ENCODE measurements around the gene KCNAB1.
"Not testable (repeated sequence)": the region's sequence is repeated elsewhere in the genome, so short reads cannot be mapped to it uniquely, and the experiment has no call there.

Gene KCNAB1

DNA sequence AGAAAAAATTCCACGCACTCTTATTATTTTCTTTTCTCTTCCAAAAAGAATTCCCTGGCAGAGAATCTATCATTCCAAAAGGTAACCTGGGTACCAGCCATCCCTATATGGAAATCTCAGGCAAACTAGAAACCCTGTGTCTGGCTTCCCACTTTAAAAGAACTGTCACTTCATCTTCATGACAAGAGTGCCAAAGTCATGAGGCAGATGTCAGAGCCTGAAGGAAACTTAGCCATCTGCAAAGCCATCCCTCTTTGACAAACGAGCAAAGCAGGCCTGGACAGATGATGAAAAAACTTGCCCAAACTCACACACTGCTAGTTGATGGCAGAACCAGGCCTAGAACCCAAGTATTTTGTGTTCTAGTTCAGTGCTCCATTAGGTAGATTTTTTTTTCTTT lies 418.7 kb downstream of the KCNAB1 start:
- DNase-seq (ENCODE audit: low read depth) = no peak

GRCh38 chr3:156539802-156540201 lies 419.4 kb downstream of the KCNAB1 start:
- no peak for DNase-seq (ENCODE audit: low read depth)

GRCh38 chr3:156542101-156543042 lies 422.0 kb downstream of the KCNAB1 start:
- DNase-seq (ENCODE audit: low read depth) = no peak

GRCh38 chr3:156543043-156543555 lies 422.7 kb downstream of the KCNAB1 start:
- peak; percentile 29 for DNase-seq (ENCODE audit: low read depth)

GRCh38 chr3:156547637-156548036 lies 427.3 kb downstream of the KCNAB1 start:
- peak; percentile 57 for DNase-seq (ENCODE audit: low read depth)

- DNase-seq (ENCODE audit: low read depth) = peak; percentile 22
Measured at GRCh38 chr3:156548041-156548687, 427.8 kb downstream of the KCNAB1 start.

DNA sequence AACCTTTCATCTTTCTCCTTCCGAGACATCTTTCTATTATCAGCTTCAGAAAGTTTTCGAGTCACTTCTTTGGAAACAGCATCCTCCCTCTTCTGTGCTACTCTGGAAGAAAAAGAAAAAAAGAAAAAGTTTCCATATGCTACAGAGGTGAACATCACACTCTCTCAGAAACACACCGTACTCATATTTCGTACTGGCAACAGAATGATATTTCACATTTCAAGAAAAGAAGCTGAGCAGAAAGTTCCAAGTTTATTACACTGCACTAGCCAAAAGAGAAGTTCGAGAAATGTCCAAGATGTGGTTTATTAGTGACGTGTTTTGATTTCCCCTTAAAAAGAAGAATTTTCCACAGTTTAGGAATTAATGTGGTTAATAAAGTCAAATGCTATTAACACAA lies 428.5 kb downstream of the KCNAB1 start:
- DNase-seq (ENCODE audit: low read depth) = no peak

DNA sequence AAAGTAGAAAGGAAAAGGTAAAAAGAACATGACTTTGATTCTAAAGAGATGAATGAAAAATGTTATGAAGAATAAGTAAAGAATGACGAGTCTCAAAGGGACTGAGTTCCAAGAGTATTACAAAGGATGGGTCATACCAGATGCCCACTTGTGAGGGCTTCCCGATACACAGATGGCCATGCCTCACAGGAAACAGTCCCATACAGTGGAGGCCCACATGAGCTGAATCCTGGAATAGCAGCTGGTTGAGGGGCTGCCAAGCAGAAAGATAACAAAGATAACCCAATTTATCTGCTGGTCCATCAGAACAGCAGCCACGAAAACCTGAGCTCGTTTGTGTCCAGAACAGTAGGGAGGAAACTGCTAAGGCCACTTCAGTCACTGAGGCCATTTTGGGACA lies 430.9 kb downstream of the KCNAB1 start:
- peak; percentile 74 for DNase-seq (ENCODE audit: low read depth)

- peak; percentile 94 for DNase-seq (ENCODE audit: low read depth)
Measured at GRCh38 chr3:156551746-156552145, 431.4 kb downstream of the KCNAB1 start.

GRCh38 chr3:156552973-156553372 lies 432.6 kb downstream of the KCNAB1 start:
- no peak for DNase-seq (ENCODE audit: low read depth)

DNA sequence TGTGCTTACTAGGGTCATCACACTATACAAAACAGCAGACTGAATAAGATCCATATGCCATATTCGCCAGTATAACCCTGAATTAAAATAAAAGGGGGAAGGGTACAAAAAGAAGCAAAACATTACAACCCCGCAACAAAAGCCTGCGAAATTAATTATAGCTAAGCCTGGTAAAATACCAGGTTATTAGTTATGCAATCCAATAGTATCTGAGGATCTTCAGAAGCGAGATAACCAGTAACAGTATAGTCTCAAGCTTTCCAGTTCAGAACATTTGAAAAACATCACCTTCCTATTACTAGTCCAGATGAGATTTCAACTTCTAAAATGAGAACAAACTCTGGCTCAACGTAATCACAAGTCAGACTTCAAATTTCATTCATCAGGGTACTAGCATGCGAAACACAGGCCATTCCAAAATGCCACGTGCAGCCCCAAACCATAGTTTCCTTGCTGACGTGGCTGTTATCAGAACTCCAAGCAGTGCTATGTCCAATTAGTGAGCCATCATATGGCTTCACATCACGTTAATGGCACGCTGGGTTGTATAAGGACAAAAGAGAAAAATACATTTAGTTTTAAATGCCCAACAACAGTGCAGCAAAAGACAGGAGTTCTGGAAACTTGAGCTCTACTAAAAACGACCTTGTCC lies 433.5 kb downstream of the KCNAB1 start:
- DNase-seq (ENCODE audit: low read depth) = peak; percentile 89

- no peak for DNase-seq (ENCODE audit: low read depth)
Measured at GRCh38 chr3:156554515-156554841, 434.1 kb downstream of the KCNAB1 start.

DNA sequence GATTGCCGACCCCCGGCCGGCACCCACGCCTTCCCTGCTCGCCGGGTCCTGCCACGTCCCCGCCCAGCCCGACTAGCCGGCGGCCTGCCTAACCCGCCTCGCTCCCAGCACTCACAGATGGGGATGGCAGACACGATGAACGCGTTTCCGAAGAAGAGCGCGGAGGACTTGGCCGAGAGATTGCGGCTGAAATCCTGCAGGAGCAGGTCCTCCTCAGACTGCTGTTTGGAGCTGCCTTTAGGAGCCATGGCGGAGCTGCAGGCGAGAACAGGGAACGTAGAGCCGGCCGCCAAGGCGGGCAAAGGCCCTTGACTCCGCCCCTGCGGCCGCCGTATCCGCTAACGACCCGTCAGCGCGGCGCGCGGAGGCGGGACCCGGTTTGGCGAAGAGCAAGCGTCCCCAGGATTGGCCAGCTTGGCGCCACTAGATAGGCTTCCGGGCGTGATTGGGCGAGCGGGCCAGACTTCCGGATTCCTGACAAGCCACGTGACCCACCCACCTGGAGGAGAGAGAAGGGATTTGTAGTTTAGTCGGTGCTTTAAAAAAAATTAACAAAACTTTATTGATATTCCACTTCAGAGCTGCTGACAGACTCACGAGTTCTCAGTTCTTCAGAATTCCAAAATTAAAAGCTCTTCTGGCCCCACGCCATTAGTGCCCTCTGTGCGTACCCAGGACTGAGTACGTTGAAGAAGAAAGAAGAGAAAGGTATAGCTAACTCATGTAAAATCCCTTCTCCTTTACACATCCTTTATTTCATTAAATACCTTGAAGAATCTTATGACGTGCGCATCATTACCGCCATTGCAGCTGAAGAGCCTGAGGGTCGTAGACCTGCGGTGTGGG lies 434.7 kb downstream of the KCNAB1 start, which contains the start of gene SSR3:
SSR3 (minus strand) TSS at position 276 of the 846 bp plus-strand sequence; CDS start at position 248, 28 bp downstream.
- peak; percentile 99 for DNase-seq (ENCODE audit: low read depth)

DNA sequence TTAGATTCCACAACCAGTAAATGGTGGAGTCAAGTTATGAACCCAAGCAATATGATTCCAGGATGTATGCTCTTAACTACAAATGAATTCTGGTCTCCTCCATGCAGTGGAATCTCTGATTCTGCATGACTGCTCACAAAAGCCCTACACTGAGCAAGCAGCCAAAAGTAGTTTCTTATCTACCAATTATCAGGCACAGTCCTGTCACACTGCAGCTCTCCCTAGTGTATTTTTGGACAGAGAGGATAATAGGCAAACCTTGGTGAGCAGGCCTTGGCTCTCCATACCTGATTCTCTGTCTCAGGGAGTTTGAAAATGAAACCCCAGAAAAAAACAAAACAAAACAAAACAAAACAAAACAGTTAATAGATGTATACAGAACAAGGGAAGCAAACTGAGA lies 438.0 kb downstream of the KCNAB1 start:
- DNase-seq (ENCODE audit: low read depth) = no peak

- no peak for DNase-seq (ENCODE audit: low read depth)
Measured at GRCh38 chr3:156559321-156559720, 438.9 kb downstream of the KCNAB1 start.

DNA sequence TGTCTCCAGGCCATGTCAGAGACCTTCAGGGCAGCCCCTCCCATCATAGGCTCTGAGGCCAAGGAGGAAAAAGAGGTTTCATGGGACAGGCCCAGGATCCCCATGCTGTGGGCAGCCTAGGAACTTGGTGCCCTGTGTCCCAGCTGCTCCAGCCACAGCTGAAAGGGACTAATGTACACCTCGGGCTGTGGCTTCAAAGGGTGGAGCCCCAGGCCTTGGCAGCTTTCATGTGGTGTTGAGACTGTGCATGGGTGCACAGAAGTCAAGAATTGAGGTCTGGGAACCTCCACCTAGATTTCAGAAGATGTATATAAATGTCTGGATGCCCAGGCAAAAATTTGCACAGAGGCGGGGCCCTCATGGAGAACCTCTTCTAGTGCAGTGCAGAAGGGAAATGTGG lies 441.2 kb downstream of the KCNAB1 start:
- DNase-seq (ENCODE audit: low read depth) = no peak

GRCh38 chr3:156562486-156562885 lies 442.1 kb downstream of the KCNAB1 start:
- not testable (repeated sequence) for DNase-seq (ENCODE audit: low read depth)

DNA sequence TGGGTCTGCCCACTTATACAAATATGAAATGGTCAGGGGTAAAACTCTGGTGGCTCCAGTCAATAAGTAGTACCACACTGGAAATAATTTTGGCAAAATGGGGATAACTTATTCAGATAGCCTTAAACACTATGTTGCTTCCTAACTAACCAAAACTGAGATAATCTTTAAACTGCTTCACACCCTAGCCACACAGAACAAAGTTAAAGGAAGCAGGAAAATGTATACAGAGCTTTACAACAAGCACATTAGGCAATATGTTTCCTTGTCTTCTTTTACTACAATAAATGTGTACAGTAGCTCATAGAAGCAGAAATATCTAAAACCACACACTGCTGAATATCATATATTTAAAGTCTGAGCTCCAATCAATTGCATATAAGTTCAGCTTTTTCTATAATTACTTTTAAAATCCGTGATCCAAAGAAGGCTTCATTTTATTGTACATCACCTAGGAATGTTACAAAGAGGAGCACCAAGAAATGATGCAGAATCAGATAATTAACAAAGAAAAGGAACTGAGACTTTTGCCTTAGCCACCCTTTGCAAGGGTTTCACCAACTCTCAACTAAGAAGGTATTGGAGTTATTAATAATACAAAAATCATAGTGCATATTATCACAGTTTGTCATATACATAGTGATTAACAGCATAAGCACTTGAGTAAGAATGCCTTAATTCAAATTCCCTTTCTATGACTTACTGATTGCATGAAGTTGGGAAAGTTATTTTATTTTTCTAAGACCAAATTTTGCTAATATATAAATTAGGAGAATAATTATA lies 443.7 kb downstream of the KCNAB1 start:
- DNase-seq (ENCODE audit: low read depth) = no peak

DNA sequence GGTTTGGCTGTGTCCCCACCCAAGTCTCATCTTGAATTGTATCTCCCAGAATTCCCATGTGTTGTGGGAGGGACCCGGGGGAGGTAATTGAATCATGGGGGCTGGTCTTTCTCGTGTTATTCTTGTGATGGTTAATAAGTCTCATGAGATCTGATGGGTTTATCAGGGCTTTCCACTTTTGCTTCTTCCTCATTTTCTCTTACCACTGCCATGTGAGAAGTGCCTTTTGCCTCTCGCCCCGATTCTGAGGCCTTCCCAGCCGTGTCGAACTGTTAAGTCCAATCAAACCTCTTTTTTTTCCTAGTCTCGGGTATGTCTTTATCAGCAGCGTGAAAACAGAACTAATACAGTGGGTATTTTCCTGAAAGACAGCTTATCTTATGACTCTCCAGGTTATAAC lies 448.6 kb downstream of the KCNAB1 start:
- DNase-seq (ENCODE audit: low read depth) = not testable (repeated sequence)

- not testable (repeated sequence) for DNase-seq (ENCODE audit: low read depth)
Measured at GRCh38 chr3:156569881-156570280, 449.5 kb downstream of the KCNAB1 start.

- no peak for DNase-seq (ENCODE audit: low read depth)
Measured at GRCh38 chr3:156575641-156576040, 455.3 kb downstream of the KCNAB1 start.

All from EH (cell line).